ENCODE measurements around the gene COQ5. TPM values are rescaled to one million over a fixed set of nuclear protein-coding genes. Genes with fewer than 3 reads are reported as not detected.

COQ5 gene
- total RNA-seq, 1 donor = 26.1 TPM

DNA sequence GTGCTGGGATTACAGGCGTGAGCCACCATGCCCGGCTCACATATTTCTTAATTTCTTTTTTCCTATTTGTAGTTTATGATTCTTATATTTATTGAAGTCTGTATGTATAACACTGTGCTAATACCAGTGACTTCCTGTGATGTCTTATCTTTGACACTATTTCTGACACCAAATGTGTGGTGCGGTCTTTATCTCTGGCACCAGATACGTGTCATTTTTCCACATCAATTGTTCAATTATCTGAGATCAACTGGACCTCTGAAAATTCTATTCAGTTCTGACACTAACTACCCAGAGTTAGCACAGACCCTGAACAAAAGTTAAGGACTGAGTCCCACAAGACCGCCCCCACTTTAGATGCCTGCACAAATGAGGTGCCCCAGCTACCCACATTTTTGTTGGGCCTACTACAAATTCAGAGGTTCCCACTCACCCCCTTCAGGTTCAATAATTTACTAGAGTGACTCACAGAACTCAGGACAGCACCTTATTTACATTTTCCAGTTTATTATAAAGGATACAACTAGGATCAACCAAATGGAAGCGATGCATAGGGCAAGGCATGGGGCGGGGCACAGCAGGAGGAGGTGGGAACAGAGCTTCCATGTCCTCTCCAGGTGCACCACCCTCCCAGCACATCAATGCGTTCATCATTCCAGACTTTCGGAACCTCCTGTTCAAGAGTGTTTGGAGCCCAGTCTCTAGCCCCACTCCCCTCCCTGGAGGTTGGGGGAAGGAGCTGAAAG lies 47.8 kb downstream of the COQ5 start:
- H3K4me3 ChIP-seq (ENCODE audit: low read depth, low read length) = no peak overlapping the region
- TF ChIP-seq, protein P1, sequence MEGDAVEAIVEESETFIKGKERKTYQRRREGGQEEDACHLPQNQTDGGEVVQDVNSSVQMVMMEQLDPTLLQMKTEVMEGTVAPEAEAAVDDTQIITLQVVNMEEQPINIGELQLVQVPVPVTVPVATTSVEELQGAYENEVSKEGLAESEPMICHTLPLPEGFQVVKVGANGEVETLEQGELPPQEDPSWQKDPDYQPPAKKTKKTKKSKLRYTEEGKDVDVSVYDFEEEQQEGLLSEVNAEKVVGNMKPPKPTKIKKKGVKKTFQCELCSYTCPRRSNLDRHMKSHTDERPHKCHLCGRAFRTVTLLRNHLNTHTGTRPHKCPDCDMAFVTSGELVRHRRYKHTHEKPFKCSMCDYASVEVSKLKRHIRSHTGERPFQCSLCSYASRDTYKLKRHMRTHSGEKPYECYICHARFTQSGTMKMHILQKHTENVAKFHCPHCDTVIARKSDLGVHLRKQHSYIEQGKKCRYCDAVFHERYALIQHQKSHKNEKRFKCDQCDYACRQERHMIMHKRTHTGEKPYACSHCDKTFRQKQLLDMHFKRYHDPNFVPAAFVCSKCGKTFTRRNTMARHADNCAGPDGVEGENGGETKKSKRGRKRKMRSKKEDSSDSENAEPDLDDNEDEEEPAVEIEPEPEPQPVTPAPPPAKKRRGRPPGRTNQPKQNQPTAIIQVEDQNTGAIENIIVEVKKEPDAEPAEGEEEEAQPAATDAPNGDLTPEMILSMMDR (IDR thresholded peaks at IDR 0.05; ENCODE audit: insufficient read depth, low read length) = no peak
- DNase-seq (ENCODE audit: low read depth) = no peak

DNA sequence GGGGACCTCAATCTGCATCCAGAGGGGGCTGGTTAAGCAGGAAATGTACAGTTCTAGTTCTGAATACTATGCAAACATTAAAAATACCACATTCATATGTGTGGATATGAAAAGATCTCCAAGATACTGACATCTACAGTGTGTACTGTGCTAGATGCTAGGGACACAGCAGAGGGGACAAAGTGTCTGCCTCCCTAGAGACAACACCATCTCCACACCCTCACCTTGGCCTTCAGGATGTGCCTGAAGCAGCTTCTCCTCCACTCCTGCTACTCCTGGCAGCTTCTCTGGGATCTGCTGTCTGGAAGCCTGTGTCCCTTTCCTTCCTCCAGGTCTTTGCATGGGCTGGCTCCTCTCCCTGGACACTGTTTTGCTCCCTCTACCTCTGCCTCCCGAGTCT lies 48.7 kb downstream of the COQ5 start:
- TF ChIP-seq, protein P1 (IDR thresholded peaks at IDR 0.05; ENCODE audit: insufficient read depth, low read length) = no peak
- no peak for DNase-seq (ENCODE audit: low read depth)
- no peak overlapping the region for H3K4me3 ChIP-seq (ENCODE audit: low read depth, low read length)

DNA sequence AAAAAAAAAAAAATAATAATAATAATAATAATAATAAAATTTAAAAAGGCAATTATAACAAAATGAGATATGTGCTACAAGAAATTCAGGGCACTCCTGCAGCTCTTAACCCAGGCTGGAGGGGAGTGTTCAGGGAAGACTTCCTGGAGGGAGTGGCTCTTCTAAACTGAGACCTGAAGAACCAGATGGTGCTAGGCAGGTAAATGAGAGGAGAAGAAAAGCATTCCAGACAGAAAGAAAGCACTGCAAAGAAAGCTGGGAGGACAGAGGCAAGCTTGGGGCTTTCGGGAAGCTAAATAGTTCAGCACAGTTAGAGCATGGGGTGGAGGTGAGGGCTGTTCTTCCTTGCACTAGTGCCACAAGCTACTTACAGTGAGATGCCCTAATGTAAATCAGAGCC lies 49.5 kb downstream of the COQ5 start:
- DNase-seq (ENCODE audit: low read depth) = no peak
- H3K4me3 ChIP-seq (ENCODE audit: low read depth, low read length) = no peak overlapping the region
- TF ChIP-seq, protein P1 (IDR thresholded peaks at IDR 0.05; ENCODE audit: insufficient read depth, low read length) = no peak

DNA sequence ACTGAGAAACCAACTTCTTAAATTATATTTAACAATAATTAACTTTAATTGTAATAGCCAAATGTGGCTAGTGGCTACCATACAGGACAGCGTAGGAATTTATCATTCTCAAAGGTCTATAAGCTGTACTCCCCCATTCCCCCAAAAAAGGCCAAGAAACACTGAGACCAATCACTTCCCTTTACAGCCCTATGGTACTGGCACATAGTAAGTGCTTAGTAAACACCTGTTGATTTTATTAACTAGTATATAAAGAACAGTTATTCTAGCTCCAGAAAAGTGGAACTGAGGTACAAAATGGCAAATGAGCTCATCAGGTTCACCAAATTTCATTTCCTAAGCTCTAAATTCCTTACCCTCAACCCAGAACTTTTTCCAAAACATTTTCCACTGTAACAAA lies 53.3 kb downstream of the COQ5 start:
- TF ChIP-seq, protein P1 (IDR thresholded peaks at IDR 0.05; ENCODE audit: insufficient read depth, low read length) = no peak
- no peak for DNase-seq (ENCODE audit: low read depth)

DNA sequence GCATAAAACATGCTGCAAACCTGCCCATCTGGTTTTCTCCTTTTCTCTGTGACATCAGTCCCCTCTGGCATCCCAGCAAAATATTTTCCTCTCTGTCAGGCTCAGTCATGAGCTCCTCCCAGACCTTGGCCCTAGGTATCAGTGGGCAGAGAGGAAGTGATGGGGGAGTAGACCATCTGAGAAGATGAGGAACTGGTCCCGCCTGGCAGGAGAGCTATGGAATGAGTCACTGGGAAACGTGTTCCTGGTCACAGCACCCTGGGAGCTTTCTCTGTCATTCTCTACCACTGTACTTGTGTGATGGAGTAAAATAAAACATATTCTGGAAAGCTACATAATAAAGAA lies 54.4 kb downstream of the COQ5 start:
- DNase-seq (ENCODE audit: low read depth) = peak; percentile 46

More for the DNA sequence above, 53.3 kb downstream of the COQ5 start:
- no peak overlapping the region for H3K4me3 ChIP-seq (ENCODE audit: low read depth, low read length)

DNA sequence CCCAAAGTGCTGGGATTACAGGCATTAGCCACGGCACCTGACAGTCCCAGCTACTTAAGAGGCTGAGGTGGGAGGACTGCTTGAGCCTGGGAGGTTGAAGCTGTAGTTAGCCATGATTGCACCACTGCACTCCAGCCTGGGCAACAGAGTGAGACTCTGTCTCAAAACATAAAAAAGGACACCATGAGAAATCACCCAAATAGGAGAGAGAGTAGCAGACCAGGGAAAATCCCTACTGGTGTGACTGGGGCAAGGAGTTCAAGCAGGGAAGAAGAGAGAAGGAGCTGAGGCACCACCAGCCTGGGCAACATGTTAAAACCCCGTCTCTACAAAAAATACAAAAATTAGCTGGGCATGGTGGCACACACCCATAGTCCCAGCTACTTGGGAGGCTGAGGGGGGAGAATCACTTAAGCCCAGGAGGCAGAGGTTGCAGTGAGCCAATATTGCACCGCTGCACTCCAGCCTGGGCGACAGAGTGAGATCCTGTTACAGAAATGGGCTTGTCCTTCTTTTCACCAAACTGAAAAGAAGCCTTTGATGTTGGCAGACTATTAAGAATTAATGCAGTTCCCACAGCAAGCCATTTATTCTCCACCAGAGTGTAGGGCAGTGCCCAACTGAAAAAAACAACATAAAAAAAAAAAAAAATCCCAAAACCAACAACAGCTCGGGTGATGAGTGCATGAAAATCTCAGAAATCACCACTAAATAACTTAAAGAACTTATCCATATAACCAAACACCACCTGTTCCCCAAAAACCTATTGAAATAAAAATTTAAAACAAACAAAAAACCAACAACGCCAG lies 54.9 kb downstream of the COQ5 start:
- H3K4me3 ChIP-seq (ENCODE audit: low read depth, low read length) = no peak overlapping the region
- TF ChIP-seq, protein P1 (IDR thresholded peaks at IDR 0.05; ENCODE audit: insufficient read depth, low read length) = no peak
- DNase-seq (ENCODE audit: low read depth) = no peak

More for the DNA sequence above, 54.4 kb downstream of the COQ5 start:
- TF ChIP-seq, protein P1 (IDR thresholded peaks at IDR 0.05; ENCODE audit: insufficient read depth, low read length) = no peak
- H3K4me3 ChIP-seq (ENCODE audit: low read depth, low read length) = no peak overlapping the region
